ENCODE data around the gene NKAIN4.

The NKAIN4 gene

GRCh38 chr20:63235399-63235983 is 18.8 kb downstream of the NKAIN4 start, which contains the start of gene BIRC7:
Gene BIRC7 (plus strand): TSS chr20:63235905. CDS start chr20:63236097, 192 bp downstream.
- ChIA-PET CTCF (interaction anchor here (0.6 to 6.8 kb wide), 21 partner anchors 8 to 1047 kb away, joined by 3 to 111 read pairs (median 4); partner anchors contain the start of genes COL20A1 and YTHDF1), POLR2A (ENCODE audit: low non-redundant PET) (interaction anchor here (0.8 to 1.1 kb wide), 2 partner anchors 18 to 286 kb away, joined by 3 read pairs; no protein-coding TSS in a partner anchor)
- TF ChIP-seq, protein P1, sequence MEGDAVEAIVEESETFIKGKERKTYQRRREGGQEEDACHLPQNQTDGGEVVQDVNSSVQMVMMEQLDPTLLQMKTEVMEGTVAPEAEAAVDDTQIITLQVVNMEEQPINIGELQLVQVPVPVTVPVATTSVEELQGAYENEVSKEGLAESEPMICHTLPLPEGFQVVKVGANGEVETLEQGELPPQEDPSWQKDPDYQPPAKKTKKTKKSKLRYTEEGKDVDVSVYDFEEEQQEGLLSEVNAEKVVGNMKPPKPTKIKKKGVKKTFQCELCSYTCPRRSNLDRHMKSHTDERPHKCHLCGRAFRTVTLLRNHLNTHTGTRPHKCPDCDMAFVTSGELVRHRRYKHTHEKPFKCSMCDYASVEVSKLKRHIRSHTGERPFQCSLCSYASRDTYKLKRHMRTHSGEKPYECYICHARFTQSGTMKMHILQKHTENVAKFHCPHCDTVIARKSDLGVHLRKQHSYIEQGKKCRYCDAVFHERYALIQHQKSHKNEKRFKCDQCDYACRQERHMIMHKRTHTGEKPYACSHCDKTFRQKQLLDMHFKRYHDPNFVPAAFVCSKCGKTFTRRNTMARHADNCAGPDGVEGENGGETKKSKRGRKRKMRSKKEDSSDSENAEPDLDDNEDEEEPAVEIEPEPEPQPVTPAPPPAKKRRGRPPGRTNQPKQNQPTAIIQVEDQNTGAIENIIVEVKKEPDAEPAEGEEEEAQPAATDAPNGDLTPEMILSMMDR (conservative IDR thresholded peaks at IDR 0.05; ENCODE audit: low read depth), result no peak
- H3K27ac ChIP-seq, result no peak within 1 kb of the TSS
- DNase-seq (ENCODE audit: low spot score), result no peak

DNA sequence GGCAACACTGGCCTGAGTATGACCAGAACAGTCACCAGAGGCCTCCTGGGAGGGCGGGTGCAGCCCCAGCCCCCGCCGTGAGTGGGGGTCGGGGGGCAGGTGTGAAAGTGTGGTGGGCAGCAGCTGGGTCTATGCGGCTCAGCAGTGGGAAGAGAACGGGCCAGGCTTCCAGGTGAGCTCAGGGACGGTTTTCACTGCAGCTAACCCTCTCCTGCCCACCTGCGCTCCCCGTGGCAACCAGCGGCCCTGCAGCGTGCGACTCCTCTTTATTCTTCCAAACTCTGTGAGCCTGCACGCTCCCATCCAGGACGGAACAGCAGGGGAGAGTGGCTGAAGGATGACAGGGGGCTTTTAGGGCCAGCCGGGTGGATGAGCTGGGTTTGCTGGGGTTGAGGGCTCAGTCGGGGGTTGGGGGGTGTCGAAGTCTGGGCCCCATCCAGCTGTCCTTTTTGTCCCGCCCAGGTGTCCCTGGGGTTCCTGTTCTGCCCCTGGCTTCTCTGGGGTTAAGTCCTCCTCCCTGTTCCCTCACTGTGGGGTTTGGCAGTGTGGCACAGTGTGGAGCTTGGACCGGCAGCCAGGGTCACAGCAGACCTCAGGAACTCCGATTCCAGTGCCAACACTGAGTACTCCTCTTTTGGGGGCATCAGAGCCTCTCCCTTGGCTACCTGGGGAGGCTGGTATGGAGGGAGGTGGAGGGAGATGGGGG is 19.4 kb downstream of the NKAIN4 start:
- ChIA-PET CTCF (interaction anchor here (0.6 to 6.8 kb wide), 26 partner anchors 9 to 1047 kb away, joined by 3 to 111 read pairs (median 4); partner anchors contain the start of genes COL20A1 and YTHDF1), POLR2A (ENCODE audit: low non-redundant PET) (interaction anchor here (0.8 to 1.1 kb wide), 2 partner anchors 19 to 286 kb away, joined by 3 read pairs; no protein-coding TSS in a partner anchor)
- DNase-seq (ENCODE audit: low spot score), result peak; percentile 80
- TF ChIP-seq, protein P1 (conservative IDR thresholded peaks at IDR 0.05; ENCODE audit: low read depth), result peak; percentile 84
- H3K27ac ChIP-seq, result no peak overlapping the region

- TF ChIP-seq, protein P1 (conservative IDR thresholded peaks at IDR 0.05; ENCODE audit: low read depth), result no peak
- CTCF ChIA-PET, result interaction anchor here (0.7 to 6.8 kb wide), 9 partner anchors 10 to 100 kb away, joined by 3 to 111 read pairs (median 5); partner anchors contain the start of gene YTHDF1
- POLR2A ChIA-PET (ENCODE audit: low non-redundant PET), result no interaction called here
- DNase-seq (ENCODE audit: low spot score), result no peak
- no peak overlapping the region for H3K27ac ChIP-seq
These were observed 20.3 kb downstream of the NKAIN4 start for GRCh38 chr20:63233924-63234323.

DNA sequence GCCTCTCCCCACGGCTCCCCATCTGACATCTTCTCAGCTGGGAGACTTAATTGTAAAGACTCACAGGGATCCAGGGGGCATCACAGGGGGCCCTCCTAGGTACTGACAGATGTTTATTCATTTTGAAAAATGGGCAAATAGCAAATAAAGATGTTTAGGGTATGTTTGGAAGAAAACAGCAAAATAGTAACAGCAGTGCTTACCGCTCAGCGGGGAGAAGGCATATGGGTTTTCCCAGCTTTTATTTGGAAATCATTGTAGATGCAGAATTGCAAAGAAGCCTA is 21.3 kb downstream of the NKAIN4 start:
- TF ChIP-seq, protein P1 (conservative IDR thresholded peaks at IDR 0.05; ENCODE audit: low read depth), result no peak
- ChIA-PET POLR2A (ENCODE audit: low non-redundant PET) (no interaction called here), CTCF (interaction anchor here (0.6 to 6.8 kb wide), 6 partner anchors 9 to 346 kb away, joined by 3 to 111 read pairs (median 4); partner anchors contain the start of gene YTHDF1)
- DNase-seq (ENCODE audit: low spot score), result no peak
- no peak overlapping the region for H3K27ac ChIP-seq

DNA sequence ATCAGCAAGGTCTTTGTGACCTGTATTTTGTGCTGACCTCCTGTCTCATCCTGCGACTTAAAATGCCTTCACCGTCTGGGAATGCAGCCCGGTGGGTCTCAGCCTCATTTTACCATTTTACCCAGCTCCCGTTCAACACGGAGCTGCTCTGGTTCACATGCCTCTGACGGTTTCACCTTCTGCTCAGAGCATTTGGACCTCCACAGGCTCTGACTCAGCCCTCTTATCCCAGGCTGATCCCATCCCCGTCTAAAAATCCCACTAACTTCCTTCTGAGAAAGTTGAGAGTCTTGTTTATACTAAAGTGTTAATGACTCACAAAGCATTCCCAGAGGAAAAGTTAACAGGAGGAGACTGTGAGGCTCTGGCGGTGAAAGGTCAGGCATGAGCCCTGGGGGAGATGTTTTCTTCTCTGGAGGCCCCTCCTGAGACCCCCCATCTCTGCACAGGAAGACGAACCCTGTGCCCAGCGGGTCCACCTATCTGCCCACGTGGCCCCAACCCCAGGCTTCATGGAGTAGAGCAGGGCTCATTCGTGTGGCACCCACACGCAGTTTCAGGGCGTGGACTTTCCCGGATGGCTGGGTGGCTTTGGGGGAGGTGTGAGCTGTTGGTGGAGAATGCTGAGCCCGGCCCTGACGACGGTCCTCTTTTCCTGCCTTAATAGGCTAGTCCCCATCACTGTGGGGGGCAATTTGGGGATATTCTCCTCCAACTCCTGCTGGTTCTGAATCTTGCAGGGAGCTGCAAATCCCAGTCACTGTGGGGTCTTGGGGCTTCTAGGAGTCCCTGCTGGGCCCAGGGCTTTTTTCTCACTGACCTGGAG is 21.8 kb downstream of the NKAIN4 start:
- ChIA-PET CTCF (interaction anchor here (0.6 to 6.8 kb wide), 6 partner anchors 8 to 176 kb away, joined by 3 to 111 read pairs (median 4); partner anchors contain the start of gene YTHDF1), POLR2A (ENCODE audit: low non-redundant PET) (no interaction called here)
- no peak overlapping the region for H3K27ac ChIP-seq
- DNase-seq (ENCODE audit: low spot score), result peak; percentile 55
- TF ChIP-seq, protein P1 (conservative IDR thresholded peaks at IDR 0.05; ENCODE audit: low read depth), result no peak

- no peak overlapping the region for H3K27ac ChIP-seq
- CTCF ChIA-PET, result interaction anchor here (0.6 to 6.8 kb wide), 9 partner anchors 6 to 175 kb away, joined by 3 to 111 read pairs (median 3); no protein-coding TSS in a partner anchor
- no peak for DNase-seq (ENCODE audit: low spot score)
- TF ChIP-seq, protein P1 (conservative IDR thresholded peaks at IDR 0.05; ENCODE audit: low read depth), result peak; percentile 71
- POLR2A ChIA-PET (ENCODE audit: low non-redundant PET), result no interaction called here
These were observed 23.4 kb downstream of the NKAIN4 start for GRCh38 chr20:63230800-63231268.
